AG04450 (cell line): ENCODE results near the gene KLK6. TPM values are rescaled to one million over a fixed set of nuclear protein-coding genes. Genes with fewer than 3 reads are reported as not detected.

Source experiments
- CTCF ChIA-PET: fragments of 300-600, 350-600 bp; formaldehyde crosslinking; extraction: SDS; loops from one replicate; lab custom pipeline; 2022; ENCODE audit warnings: antibody characterized with exemption, inconsistent platforms; lab: Charles Lee
- POLR2A ChIA-PET: fragments of 350-600 bp; formaldehyde crosslinking; extraction: SDS; loops from one replicate; lab custom pipeline; 2021; ENCODE audit warnings: antibody characterized with exemption, inconsistent platforms; lab: Yijun Ruan, JAX
- DNase-seq: peaks from one replicate; pipeline ENCODE4 v3.0.0-alpha.2; 2011; ENCODE audit warnings: low read depth, low spot score
- H3K27ac ChIP-seq: one replicate; pipeline ENCODE4 v1.5.1; 2012; ENCODE audit warnings: low read depth, low read length, control low read depth
- H3K27me3 ChIP-seq: one replicate; pipeline ENCODE4 v1.6.0; 2012; ENCODE audit warnings: low read length; ENCODE audit not compliant: control insufficient read depth, insufficient read depth
- H3K4me3 ChIP-seq: 2 replicates; pipeline ENCODE4 v1.5.1; 2011; ENCODE audit warnings: mild to moderate bottlenecking, low read depth, low read length, control low read depth
- H3K9me3 ChIP-seq: 2 replicates; pipeline ENCODE4 v1.5.1; 2012; ENCODE audit warnings: low read length; ENCODE audit not compliant: control insufficient read depth, insufficient read depth
- polyA plus RNA-seq: library from polyadenylated mRNA; depleted of rRNA; stranded (reverse); fragments of >200 nt; gene quantifications from 2 replicates; pipeline ENCODE4 v1.2.3, GENCODE V29; 2011
- TF ChIP-seq, protein P1 (sequence below): IDR thresholded peaks from 2 replicates; pipeline ENCODE4 v1.5.1; 2011; ENCODE audit warnings: low read depth, low read length, control low read depth, inconsistent platforms

The KLK6 gene
- polyA plus RNA-seq, 1 experiment: not detected

- H3K27ac ChIP-seq: no peak overlapping the region
- H3K27me3 ChIP-seq: no peaks in the 10 kb centered on the region
- DNase-seq: no peak
- TF ChIP-seq, protein P1, sequence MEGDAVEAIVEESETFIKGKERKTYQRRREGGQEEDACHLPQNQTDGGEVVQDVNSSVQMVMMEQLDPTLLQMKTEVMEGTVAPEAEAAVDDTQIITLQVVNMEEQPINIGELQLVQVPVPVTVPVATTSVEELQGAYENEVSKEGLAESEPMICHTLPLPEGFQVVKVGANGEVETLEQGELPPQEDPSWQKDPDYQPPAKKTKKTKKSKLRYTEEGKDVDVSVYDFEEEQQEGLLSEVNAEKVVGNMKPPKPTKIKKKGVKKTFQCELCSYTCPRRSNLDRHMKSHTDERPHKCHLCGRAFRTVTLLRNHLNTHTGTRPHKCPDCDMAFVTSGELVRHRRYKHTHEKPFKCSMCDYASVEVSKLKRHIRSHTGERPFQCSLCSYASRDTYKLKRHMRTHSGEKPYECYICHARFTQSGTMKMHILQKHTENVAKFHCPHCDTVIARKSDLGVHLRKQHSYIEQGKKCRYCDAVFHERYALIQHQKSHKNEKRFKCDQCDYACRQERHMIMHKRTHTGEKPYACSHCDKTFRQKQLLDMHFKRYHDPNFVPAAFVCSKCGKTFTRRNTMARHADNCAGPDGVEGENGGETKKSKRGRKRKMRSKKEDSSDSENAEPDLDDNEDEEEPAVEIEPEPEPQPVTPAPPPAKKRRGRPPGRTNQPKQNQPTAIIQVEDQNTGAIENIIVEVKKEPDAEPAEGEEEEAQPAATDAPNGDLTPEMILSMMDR: no peak
- POLR2A ChIA-PET: no interaction called here
- peaks cover 2% of the 10 kb centered on the region; the same call in 1 of the 2 replicates for H3K9me3 ChIP-seq
- no peak overlapping the region for H3K4me3 ChIP-seq
- CTCF ChIA-PET: interaction anchor here (2.3 kb wide), 1 partner anchor 23 kb away, joined by 8 read pairs; no protein-coding TSS in a partner anchor
Observed at GRCh38 chr19:50944795-50945194, 24.6 kb downstream of the KLK6 start.

DNA sequence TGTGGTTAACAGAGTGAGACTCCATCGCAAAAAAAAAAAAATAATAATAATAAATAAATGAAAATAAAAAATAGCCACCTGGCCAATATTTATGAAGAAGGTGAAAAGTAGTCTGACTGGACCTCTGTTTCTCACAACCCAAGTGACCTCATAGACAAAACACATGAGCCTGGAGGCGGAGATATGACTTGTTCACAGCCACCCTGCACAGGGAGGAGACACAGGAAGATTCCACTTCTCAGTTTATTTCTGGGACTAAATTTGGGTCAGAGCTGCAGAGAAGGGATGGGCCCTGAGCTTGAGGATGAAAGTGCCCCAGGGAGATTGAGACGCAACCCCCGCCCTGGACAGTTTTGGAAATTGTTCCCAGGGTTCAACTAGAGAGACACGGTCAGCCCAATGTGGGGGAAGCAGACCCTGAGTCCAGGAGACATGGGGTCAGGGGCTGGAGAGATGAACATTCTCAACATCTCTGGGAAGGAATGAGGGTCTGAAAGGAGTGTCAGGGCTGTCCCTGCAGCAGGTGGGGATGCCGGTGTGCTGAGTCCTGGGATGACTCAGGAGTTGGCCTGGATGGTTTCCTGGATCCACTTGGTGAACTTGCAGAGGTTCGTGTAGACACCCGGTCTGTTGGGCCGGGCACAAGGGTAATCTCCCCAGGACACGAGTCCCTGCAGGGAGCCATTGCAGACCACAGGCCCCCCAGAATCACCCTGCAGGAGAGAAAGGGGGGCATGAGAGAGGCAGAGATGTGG is 26.1 kb downstream of the KLK6 start:
- no peaks in the 10 kb centered on the region for H3K27me3 ChIP-seq
- no peak overlapping the region for H3K4me3 ChIP-seq
- ChIA-PET CTCF (no interaction called here), POLR2A (no interaction called here)
- no peaks in the 10 kb centered on the region; the same call in 1 of the 2 replicates for H3K9me3 ChIP-seq
- no peak for DNase-seq
- H3K27ac ChIP-seq: no peak overlapping the region
- TF ChIP-seq, protein P1: no peak

DNA sequence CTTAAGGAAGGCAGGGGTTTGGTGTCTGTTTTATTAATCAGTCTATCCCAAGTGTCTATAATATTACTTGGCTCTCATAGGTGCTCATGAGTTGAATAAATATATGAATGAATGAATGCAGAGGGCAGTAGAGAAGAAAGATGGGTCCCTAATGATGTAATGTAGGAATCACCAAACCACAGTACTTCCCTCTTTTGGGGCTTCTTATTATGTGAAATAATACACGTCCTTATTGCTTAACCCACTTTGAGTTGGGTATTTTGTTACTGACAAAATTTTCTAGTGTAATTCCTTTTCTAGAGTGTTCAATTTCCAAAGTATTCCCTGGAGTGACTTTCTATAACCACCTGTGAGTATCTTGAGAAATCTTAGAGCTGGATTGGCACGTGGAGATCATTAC is 29.8 kb downstream of the KLK6 start:
- Histone ChIP-seq H3K27me3 (no peaks in the 10 kb centered on the region), H3K4me3 (no peak overlapping the region), H3K27ac (no peak overlapping the region), H3K9me3 (no peaks in the 10 kb centered on the region; the same call in 1 of the 2 replicates)
- CTCF ChIA-PET: no interaction called here
- POLR2A ChIA-PET: no interaction called here
- TF ChIP-seq, protein P1: no peak
- no peak for DNase-seq

DNA sequence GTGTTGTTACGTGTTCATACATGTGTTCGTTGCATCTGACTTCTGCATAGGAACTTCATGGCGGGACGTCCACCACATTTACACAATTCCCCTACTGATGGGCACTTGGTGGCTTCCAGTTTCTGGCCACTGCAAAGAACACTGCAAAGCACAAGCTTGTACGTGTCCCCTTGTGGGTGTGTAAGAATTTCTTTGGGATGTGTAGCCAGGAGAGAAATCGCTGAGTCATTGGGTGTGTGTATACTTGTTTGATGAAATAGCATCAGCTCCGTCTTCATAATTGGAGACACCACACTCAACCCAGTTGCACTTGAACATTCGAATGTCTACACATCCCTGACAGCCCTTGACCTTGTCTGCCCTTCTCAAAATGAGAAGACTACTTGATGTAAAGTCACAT is 35.8 kb downstream of the KLK6 start:
- no peak overlapping the region for H3K27ac ChIP-seq
- H3K4me3 ChIP-seq: no peak overlapping the region
- H3K27me3 ChIP-seq: no peaks in the 10 kb centered on the region
- POLR2A ChIA-PET: no interaction called here
- TF ChIP-seq, protein P1: no peak
- H3K9me3 ChIP-seq: no peaks in the 10 kb centered on the region
- CTCF ChIA-PET: interaction anchor here (1.2 to 2.1 kb wide), 3 partner anchors 11 to 264 kb away, joined by 3 to 9 read pairs (median 6); no protein-coding TSS in a partner anchor
- DNase-seq: no peak

DNA sequence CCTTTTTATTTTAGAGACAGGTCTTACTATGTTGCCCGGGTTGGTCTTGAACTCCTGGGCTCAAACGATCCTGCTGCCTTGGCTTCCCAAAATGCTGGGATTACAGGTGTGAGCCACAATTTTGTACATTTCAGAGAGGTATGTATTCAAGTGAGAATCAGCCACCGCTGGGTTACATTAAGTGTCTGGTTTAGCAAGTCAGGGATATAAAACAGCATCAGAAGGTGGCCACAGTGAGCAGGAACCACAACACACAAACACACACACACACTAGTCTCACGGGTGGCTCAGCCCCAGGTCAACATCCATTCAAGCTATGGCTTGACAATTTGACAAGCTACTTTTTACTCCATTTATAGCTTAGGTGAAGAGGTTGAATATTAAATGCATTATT is 36.7 kb downstream of the KLK6 start:
- TF ChIP-seq, protein P1: no peak
- ChIA-PET CTCF (interaction anchor here (1.4 to 2.1 kb wide), 2 partner anchors 10 to 88 kb away, joined by 3 to 9 read pairs; no protein-coding TSS in a partner anchor), POLR2A (no interaction called here)
- no peak for DNase-seq
- no peaks in the 10 kb centered on the region for H3K9me3 ChIP-seq
- H3K27me3 ChIP-seq: no peaks in the 10 kb centered on the region
- H3K27ac ChIP-seq: no peak overlapping the region
- H3K4me3 ChIP-seq: no peak overlapping the region
